ENCODE results near the gene DNAI1.

DNA sequence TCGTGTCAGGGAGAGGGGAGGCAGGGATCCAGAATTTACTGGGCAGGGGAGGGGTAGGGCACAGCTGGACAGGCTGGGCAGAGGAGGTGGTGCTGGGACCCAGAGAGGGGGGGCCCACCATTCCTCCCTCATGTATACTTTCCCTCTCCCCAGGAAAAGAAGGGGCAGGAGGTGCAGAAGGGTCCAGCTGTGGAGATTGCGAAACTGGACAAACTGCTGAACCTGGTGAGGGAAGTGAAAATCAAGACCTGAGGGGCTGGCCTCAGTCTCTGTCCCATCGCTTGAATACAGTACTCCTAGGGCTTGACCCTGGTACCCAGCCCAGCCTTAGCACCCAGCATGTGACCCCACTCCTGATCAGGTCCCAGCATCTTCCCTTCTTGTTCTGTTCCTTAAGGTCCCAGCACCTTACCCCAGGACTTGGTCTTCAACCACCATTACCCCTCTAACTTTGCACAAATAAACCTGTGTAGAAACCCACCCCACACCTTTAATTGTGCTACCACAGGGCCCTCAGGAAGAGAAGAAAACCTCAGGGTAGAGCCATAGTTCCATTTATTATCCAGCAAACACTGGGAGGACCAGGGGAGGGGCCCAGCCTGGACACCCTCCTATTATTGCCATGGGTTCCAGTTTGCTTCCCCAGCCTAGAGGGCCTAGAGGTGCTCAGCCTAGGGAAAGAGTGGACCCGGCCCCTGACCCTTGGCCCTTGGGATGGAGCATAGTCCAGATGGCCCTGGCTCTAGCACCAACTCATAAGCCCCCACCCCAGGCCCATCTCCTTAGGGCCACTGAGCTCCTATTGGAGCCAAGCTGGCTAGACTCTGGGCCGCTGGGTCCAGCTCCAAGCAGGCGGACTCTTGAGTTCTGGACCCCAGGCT is 62.1 kb downstream of the DNAI1 start:
- no peak for TF ChIP-seq ARNTL (CRISPR knock-in tag; IDR thresholded peaks at IDR 0.05; ENCODE audit: borderline replicate concordance, low read depth)
- TF ChIP-seq, protein P1, sequence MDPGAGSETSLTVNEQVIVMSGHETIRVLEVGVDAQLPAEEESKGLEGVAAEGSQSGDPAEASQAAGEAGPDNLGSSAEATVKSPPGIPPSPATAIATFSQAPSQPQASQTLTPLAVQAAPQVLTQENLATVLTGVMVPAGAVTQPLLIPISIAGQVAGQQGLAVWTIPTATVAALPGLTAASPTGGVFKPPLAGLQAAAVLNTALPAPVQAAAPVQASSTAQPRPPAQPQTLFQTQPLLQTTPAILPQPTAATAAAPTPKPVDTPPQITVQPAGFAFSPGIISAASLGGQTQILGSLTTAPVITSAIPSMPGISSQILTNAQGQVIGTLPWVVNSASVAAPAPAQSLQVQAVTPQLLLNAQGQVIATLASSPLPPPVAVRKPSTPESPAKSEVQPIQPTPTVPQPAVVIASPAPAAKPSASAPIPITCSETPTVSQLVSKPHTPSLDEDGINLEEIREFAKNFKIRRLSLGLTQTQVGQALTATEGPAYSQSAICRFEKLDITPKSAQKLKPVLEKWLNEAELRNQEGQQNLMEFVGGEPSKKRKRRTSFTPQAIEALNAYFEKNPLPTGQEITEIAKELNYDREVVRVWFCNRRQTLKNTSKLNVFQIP (CRISPR knock-in tag; IDR thresholded peaks at IDR 0.05; ENCODE audit: borderline replicate concordance, low read depth) = no peak
- TF ChIP-seq, protein P2, sequence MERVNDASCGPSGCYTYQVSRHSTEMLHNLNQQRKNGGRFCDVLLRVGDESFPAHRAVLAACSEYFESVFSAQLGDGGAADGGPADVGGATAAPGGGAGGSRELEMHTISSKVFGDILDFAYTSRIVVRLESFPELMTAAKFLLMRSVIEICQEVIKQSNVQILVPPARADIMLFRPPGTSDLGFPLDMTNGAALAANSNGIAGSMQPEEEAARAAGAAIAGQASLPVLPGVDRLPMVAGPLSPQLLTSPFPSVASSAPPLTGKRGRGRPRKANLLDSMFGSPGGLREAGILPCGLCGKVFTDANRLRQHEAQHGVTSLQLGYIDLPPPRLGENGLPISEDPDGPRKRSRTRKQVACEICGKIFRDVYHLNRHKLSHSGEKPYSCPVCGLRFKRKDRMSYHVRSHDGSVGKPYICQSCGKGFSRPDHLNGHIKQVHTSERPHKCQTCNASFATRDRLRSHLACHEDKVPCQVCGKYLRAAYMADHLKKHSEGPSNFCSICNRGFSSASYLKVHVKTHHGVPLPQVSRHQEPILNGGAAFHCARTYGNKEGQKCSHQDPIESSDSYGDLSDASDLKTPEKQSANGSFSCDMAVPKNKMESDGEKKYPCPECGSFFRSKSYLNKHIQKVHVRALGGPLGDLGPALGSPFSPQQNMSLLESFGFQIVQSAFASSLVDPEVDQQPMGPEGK (CRISPR knock-in tag; IDR thresholded peaks at IDR 0.05; ENCODE audit: borderline replicate concordance) = no peak
- TF ChIP-seq RARB (CRISPR knock-in tag; IDR thresholded peaks at IDR 0.05) = no peak

All from SK-N-SH treated with all-trans-retinoic acid at 6 μM for 48 hours (cell line).